Peyer's patch (tissue), 4 donors: ENCODE measurements around the gene ATP4A.

Source experiments
- POLR2A ChIP-seq, 2 donors: fragments of 450-650 bp; IDR thresholded peaks; one replicate each; pipeline ENCODE4 v1.5.1; 2017; ENCODE audit warnings: antibody characterized with exemption in 2 of 2, mild to moderate bottlenecking in 2 of 2, moderate library complexity in 2 of 2
- TF ChIP-seq, protein P1 (sequence below), 6 experiments: fragments of 450-650 bp in 4 of 6; fragments of 200-600 bp in 2 of 6; sonication (generic) in 1 of 6; IDR thresholded peaks; one replicate each; pipeline ENCODE4 v1.5.1; 2017 to 2019; ENCODE audit warnings: antibody characterized with exemption in 6 of 6, mild to moderate bottlenecking in 3 of 6, moderate library complexity in 1 of 6

DNA sequence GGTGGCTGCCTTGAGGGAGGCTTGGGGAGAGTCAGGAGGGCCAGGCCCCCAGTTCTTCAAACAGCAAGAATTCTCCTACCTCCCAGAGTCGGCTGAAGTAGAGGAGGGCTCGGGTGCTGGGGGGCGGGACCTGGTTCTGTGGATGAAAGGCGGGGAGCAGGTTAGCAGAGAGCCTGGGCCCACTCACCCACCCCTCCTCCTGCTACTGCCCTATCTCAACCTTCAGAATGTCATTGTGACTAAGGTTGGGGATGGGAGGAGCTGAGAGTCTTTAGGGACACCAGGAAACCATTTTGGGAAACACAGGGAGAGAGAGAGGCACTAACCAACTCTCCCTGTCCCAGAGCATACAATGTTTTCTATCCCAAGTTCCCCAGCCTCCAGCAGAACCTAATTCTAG lies 60.7 kb downstream of the ATP4A start:
- TF ChIP-seq, protein P1, sequence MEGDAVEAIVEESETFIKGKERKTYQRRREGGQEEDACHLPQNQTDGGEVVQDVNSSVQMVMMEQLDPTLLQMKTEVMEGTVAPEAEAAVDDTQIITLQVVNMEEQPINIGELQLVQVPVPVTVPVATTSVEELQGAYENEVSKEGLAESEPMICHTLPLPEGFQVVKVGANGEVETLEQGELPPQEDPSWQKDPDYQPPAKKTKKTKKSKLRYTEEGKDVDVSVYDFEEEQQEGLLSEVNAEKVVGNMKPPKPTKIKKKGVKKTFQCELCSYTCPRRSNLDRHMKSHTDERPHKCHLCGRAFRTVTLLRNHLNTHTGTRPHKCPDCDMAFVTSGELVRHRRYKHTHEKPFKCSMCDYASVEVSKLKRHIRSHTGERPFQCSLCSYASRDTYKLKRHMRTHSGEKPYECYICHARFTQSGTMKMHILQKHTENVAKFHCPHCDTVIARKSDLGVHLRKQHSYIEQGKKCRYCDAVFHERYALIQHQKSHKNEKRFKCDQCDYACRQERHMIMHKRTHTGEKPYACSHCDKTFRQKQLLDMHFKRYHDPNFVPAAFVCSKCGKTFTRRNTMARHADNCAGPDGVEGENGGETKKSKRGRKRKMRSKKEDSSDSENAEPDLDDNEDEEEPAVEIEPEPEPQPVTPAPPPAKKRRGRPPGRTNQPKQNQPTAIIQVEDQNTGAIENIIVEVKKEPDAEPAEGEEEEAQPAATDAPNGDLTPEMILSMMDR (IDR thresholded peaks at IDR 0.05), result no peak
- TF ChIP-seq POLR2A (IDR thresholded peaks at IDR 0.05), result no peak
